NOMO-1 (cell line): Measurements from ENCODE around the gene SLA2.
"Not testable (repeated sequence)": the region's sequence is repeated elsewhere in the genome, so short reads cannot be mapped to it uniquely, and the experiment has no call there.

ENCODE experiments used
- DNase-seq, 2 experiments: peaks; one replicate each; lab custom pipeline; 2025; ENCODE audit not compliant: unreplicated experiment in 2 of 2; lab: John Stamatoyannopoulos, UW

SLA2 gene

DNA sequence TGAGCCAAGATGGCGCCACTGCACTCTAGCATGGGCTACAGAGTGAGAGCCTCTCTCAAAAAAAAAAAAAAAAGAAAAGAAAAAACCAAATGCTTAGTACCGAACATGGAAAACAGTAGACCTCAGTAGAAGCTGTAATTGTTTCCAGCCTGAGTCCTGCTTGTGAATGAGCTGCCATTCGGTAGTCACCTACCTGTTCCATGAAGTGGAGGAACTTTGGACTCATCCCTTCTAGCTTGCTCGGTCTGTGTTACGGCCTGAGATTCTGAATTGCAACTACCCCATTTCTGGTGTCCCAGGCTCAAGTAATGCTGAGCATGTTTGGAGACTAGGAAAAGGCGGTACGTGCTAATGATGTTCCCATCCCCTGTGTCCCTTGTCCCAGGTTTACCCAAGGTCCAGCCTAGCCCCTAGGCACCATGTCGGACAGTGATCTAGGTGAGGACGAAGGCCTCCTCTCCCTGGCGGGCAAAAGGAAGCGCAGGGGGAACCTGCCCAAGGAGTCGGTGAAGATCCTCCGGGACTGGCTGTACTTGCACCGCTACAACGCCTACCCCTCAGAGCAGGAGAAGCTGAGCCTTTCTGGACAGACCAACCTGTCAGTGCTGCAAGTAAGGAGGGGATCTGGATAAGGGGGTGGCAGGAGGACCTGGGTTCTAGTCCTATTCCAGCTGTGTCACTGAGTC lies 67.5 kb downstream of the SLA2 start:
- DNase-seq = no peak

DNA sequence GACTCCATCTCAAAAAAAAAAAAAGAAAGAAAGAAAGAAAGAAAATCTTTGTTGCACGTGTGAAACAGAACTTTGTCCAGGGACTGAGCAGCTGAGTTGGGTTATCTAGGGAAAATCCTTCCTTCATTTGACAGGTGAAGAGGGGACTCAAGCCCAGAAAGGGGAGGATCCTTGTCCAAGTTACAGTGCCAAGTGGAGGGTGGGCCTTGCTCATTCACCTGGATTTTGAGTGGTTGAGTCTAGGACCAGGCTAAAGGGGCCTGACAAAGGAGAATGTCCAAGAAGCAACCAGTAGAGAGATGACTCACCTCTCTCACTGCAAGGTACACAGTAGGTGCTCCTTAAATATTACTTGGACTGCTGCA lies 69.9 kb downstream of the SLA2 start:
- no peak for DNase-seq

DNA sequence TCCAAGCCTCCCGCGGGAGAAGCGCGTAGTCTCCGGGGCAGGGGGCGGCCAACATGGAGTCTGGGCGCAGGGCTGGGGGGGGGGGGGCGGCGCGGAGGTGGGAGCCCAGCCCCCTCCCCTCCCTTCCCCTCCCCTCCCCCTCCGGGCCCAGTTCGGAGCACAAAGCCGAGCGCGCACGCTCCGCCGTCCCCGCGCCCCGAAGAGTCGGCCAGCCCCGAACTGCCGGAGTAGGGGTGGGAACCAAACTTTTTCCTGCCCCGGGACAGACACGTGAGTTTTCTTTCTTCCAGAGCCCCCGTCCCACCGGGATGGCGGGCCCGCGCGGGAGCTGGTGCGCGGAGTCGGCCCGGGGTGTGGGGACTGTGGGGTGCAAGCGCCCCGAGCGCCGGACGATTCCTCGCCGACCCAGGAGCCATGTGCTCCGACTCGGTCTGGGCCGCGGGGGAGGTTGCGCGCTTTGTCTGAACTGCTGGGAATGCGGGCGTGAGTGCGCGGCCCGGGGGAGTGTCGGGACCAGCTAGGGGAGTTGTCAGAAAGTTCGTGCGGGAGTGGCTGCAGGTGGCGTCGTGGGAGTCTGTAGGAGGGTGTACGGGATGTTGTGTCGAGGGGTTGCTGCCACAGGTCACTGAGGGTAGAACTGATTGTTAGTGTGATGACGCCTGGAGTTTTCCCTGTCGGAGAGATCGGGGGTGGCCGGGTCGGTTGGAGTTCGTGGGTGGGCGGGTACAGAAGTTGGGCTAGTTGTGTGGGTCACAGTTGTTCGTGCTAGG lies 71.4 kb downstream of the SLA2 start:
- DNase-seq = no peak

DNA sequence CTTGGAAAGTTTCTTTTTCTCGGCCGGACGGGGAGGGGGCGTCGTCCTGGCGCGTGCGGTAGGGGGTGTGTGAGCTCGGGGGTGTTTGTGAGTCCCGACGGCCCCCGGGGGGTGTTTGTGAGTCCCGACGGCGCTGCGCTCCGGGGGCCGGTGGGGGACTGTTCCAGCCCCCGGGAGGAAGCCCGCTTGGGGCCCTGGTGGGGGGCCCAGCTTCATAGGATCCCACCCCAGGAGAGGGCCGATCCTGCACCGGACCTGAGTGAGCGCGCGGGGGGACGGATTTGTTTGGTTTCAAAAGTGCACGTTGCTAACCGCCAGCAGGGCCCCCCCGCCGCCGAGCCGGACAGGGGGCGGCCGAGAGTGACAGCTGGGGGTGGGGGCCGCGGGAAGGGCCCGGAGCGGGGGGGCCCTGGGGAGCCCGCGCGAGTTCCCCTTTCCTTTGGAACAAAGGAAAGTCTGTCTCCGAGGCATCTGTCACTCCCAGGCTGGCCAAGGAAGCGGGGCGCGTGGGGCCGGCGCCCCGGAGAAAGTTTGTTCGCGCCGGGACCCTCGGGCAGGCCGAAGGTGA lies 72.1 kb downstream of the SLA2 start:
- peak; percentile 32 to 55 for DNase-seq

DNA sequence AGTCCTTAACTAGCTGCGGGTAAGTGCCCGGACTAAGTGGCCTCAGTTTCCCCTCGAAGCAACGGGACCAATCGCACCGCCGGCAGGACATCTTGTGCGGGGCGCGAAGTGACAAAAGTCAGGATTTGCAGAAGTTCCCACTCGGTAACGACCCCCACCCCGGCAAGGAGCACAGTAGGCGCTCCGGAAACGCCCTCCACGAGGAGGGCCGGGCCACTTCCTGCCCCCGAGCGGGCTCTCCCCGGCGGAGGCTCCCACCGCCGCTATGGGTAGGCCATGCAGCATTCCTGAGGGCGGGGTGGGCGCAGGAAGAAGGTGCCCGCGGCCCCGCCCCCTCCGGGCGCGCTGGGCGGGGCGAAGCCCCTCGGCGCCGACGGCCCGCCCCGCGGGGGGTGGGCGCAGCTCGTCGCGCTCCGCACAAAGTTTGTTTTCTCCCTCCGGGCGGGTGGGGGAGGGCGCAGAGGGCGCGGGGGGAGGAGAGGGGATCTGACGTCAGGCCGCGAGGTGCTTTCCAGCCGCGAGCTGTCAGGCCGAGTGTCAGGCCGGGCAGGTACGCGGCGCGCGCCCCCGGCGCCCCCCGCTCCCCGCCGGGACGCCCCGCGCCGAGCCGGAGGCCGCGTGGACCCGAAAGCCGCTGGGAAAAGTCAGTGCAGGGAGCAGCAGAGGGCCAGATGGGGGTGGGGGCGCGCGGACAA lies 72.7 kb downstream of the SLA2 start, which contains the start of gene TGIF2:
TGIF2 (plus strand) TSS at position 495 of the 695 bp plus-strand sequence. CDS start 5,178 bp downstream, outside the sequence.
- DNase-seq = peak; percentile 55 to 88

DNA sequence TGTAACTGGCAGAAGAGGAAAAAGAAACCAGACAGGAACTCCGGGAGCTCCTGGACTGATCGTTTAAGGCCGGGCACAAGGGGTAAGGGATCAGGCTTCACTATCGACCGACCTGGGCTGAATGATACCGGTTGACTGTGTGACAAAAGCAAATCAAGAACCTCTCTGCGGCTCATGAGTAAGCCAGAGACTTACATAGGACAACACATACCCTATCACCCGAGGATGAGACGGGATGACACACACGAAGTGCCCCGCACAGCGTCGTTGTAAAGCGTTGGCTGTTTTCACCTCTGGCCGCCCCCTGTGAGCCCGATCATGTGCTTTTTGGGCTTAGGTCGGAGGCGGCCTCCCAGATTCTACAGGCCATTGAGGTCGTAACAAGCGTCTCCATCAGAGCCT lies 73.3 kb downstream of the SLA2 start:
- peak in 1 of 2 experiments; percentile 19 for DNase-seq

DNA sequence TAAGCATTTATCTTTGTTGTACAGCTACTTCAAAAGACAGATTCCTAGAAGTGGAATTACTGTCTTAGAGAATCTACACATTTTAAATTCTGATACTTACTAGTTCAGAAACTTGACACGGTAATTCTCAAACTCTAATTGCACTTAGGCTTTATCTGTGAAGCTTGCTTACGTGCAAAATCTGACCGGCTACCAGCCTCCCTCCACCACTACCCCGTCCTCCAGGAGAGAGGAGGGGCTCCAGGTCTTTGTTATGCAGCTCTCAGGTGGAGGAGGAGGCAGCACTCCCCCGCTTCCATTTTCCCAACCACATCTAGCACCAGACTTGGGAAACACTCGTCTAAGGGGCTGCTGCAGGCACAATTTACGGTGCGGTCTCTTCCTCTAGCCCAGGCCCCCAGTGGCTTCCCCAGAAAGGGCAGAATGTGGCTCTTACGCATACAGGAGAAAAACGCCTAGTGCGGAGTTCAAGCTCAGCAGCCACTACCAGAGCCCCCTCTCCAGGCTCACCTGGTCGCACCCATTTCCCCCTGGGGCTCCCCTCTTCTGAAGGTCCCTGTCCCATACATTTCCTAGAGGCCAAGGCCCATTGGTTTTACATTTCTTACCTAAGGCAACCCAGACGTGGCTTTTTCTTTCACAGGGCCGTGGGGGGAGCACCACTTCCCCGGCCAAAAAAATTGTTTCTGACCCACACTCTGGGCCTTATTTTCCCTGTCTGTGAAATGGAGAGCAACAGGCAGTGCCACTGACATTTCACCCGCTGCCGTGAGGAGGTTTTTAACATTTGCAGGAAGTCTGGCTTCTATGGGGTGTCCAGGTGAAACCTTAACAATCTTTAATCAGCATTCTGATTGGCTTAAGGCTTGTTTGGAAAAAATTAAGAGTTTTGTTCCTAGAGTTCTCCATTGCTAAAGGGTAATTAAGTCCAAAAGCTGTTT lies 74.2 kb downstream of the SLA2 start:
- DNase-seq = no peak

DNA sequence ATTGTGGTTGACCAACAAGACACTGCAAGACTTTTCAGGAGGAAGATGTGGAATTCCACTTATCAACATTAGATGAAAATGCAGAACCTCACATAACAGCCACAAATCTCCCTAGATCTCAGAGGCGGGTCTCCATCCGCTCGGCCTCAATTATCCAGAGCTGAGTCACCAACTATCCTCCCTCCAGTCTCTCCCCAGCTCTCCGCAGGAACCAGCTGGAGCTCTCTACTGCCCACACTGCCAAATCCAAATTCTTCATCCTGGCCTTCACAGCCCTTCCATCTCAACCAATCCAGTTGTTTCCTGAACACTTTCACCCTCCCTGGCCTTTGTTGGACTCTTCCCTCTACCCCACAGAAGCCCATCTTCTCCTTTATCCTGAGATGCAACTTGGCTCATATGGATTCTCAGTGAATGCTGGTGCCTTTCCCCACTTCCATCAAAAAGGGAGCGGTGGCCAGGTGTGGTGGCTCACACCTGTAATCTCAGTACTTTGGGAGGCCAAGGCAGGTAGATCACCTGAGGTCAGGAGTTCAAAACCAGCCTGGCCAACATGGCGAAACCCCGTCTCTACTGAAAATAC lies 76.1 kb downstream of the SLA2 start:
- DNase-seq = no peak

DNA sequence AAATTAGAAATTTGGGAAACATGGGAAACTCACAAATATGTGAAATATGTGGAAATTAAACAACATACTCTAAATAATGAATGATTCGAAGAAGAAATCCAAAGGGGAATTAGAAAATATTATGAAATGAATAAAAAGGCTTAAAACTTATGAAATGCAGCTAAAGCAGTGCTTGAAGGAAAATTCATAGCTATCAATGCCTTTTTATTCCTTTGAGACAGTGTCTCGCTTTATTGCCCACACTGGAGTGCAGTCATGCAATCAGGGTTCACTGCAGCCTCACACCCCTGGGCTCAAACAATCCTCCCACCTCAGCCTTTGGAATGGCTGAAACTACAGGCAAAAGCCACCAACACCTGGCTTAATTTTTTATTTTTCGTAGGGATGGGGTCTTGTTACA lies 80.5 kb downstream of the SLA2 start:
- no peak for DNase-seq

DNA sequence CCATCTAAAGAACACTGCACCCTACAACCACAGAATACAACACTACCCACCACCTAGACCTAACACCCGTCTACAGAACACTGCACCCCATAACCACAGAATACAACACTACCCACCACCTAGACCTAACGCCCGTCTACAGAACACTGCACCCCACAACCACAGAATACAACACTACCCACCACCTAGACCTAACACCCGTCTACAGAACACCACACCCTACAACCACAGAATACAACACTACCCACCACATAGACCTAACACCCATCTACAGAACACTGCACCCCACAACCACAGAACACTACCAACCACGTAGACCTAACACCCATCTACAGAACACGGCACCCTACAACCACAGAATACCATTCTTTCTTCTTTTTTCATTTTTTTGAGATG lies 81.3 kb downstream of the SLA2 start:
- DNase-seq = not testable (repeated sequence)

DNA sequence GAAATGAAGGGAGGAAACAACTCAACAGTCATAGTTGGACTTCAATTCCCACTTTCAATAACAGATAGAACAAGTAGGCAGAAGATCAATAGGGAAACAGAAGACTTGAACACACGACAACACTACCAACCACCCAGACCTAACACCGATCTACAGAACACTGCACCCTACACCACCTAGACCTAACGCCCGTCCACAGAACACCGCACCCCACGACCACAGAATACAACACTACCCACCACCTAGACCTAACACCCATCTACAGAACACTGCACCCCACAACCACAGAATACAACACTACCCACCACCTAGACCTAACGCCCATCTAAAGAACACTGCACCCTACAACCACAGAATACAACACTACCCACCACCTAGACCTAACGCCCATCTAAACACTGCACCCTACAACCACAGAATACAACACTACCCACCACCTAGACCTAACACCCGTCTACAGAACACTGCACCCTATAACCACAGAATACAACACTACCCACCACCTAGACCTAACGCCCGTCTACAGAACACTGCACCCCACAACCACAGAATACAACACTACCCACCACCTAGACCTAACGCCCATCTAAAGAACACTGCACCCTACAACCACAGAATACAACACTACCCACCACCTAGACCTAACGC lies 81.8 kb downstream of the SLA2 start:
- DNase-seq = not testable (repeated sequence)

DNA sequence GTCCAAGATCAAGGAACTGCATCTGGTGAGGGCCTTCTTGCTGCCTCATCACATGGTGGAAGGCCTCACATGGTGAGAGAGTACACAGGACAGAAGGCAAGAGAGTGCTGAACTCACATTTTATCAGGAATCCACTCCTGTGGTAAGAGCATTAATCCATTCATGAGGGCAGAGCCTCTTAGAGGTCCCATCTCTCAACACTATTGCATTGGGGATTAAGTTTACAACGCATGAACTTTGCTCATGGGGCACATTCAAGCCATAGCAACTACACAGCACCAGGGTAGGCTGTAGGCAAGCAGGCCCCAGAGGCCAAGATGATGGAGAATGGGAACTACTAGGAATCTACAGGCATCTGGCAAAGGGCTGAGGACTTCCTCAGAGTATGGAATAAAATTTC lies 82.6 kb downstream of the SLA2 start:
- DNase-seq = no peak

DNA sequence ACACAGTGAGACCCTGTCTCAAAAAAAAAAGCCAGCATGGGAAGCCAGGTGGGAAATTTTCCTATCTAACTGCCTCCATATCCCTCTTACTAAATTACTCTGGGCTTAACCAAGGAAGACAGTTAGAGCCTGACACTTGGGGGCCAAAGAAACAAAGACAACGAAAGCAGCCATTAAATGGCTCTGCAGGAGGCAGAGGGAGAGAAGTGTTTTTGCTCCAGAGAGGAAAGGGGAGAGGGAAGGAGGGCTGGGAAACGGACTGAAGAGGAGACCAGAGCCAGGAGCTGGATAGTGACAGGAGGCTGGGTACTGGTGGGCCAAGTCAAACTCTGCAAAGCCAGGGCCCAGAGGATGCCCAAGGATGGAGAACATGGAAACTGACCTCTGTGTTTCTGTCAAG lies 83.3 kb downstream of the SLA2 start:
- DNase-seq = no peak
